ENCODE measurements around the gene ACTRT2. TPM values are rescaled to one million over a fixed set of nuclear protein-coding genes. Genes with fewer than 3 reads are reported as not detected.

The ACTRT2 gene
- total and polyA plus RNA-seq, 10 of the 15 experiments (the other 5 are each of a cell fraction or from before 2014, with no cell fraction given), result not detected

DNA sequence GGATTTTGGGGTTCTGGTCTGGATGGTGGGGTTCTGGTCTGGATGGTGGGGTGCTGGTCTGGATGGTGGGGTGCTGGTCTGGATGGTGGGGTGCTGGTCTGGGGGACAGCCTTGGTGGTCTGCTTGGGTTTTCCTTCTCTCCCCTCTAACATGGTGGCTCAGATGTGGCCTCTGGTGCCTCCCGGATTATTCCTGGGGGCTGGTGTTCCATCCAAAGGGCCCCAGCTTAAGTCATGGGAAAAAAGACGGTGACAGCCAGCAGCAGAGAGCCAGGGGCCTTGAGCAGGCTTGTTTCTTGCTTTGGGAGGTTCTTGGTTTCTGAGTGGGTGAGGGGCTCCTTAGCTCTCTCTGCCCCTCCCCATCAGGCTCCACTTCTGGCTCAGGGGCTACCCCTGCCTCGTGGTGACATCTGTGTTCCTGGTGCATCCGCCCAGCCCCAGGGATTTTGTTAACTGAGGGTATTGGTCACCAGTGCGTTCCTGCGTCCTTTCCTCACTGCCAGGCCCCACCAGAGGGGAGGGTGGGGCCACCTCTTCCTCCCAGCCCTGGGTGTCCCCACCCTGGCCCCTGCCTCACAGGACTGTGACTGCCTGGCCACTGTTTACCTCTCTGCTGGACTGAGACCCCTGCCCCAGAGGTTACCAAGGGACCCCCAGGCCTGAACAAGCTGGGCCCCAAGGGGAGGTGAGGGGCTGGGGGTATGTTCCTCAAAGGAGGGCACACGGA is 43.2 kb upstream of the ACTRT2 start:
- SMC1A ChIA-PET (ENCODE audit: uncharacterized antibody, unreplicated experiment), result no interaction called here
- no peak for FAIRE-seq
- TF ChIP-seq SIX5 (IDR thresholded peaks at IDR 0.05; ENCODE audit: low read depth, low read length, severe bottlenecking), result no peak
- TF ChIP-seq, protein P1, sequence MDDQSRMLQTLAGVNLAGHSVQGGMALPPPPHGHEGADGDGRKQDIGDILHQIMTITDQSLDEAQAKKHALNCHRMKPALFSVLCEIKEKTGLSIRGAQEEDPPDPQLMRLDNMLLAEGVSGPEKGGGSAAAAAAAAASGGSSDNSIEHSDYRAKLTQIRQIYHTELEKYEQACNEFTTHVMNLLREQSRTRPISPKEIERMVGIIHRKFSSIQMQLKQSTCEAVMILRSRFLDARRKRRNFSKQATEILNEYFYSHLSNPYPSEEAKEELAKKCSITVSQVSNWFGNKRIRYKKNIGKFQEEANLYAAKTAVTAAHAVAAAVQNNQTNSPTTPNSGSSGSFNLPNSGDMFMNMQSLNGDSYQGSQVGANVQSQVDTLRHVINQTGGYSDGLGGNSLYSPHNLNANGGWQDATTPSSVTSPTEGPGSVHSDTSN (IDR thresholded peaks at IDR 0.05; ENCODE audit: insufficient replicate concordance, low read depth, low read length), result no peak
- TF ChIP-seq FOXK2 (IDR thresholded peaks at IDR 0.05), result no peak
- TF ChIP-seq BACH1 (IDR thresholded peaks at IDR 0.05; ENCODE audit: borderline replicate concordance), result no peak
- no peak for TF ChIP-seq PML (IDR thresholded peaks at IDR 0.05; ENCODE audit: low read length)
- TF ChIP-seq SPI1 (IDR thresholded peaks at IDR 0.05; ENCODE audit: borderline replicate concordance, insufficient read depth, low read depth, low read length), result no peak
- no peak for TF ChIP-seq CHD4 (IDR thresholded peaks at IDR 0.05)
- TF ChIP-seq TARDBP (IDR thresholded peaks at IDR 0.05; ENCODE audit: borderline replicate concordance), result no peak
- no peak for TF ChIP-seq WRNIP1 (IDR thresholded peaks at IDR 0.05; ENCODE audit: borderline replicate concordance, low read depth, low read length)
- TF ChIP-seq, protein P2, sequence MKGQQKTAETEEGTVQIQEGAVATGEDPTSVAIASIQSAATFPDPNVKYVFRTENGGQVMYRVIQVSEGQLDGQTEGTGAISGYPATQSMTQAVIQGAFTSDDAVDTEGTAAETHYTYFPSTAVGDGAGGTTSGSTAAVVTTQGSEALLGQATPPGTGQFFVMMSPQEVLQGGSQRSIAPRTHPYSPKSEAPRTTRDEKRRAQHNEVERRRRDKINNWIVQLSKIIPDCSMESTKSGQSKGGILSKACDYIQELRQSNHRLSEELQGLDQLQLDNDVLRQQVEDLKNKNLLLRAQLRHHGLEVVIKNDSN (IDR thresholded peaks at IDR 0.05; ENCODE audit: borderline replicate concordance, extremely low read length, insufficient read depth, low read depth, low read length), result no peak
- TF ChIP-seq, protein P3, sequence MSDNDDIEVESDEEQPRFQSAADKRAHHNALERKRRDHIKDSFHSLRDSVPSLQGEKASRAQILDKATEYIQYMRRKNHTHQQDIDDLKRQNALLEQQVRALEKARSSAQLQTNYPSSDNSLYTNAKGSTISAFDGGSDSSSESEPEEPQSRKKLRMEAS (IDR thresholded peaks at IDR 0.05; ENCODE audit: low read depth, low read length), result no peak
- no peak for TF ChIP-seq ZNF24 (IDR thresholded peaks at IDR 0.05)
- TF ChIP-seq, protein P4, sequence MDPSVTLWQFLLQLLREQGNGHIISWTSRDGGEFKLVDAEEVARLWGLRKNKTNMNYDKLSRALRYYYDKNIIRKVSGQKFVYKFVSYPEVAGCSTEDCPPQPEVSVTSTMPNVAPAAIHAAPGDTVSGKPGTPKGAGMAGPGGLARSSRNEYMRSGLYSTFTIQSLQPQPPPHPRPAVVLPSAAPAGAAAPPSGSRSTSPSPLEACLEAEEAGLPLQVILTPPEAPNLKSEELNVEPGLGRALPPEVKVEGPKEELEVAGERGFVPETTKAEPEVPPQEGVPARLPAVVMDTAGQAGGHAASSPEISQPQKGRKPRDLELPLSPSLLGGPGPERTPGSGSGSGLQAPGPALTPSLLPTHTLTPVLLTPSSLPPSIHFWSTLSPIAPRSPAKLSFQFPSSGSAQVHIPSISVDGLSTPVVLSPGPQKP (IDR thresholded peaks at IDR 0.05; ENCODE audit: low read depth, low read length), result no peak
- TF ChIP-seq, protein P5, sequence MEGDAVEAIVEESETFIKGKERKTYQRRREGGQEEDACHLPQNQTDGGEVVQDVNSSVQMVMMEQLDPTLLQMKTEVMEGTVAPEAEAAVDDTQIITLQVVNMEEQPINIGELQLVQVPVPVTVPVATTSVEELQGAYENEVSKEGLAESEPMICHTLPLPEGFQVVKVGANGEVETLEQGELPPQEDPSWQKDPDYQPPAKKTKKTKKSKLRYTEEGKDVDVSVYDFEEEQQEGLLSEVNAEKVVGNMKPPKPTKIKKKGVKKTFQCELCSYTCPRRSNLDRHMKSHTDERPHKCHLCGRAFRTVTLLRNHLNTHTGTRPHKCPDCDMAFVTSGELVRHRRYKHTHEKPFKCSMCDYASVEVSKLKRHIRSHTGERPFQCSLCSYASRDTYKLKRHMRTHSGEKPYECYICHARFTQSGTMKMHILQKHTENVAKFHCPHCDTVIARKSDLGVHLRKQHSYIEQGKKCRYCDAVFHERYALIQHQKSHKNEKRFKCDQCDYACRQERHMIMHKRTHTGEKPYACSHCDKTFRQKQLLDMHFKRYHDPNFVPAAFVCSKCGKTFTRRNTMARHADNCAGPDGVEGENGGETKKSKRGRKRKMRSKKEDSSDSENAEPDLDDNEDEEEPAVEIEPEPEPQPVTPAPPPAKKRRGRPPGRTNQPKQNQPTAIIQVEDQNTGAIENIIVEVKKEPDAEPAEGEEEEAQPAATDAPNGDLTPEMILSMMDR (IDR thresholded peaks at IDR 0.05 in 2 of 3, conservative IDR thresholded peaks at IDR 0.05 in 1 of 3; ENCODE audit: control insufficient read depth in 2 of 3, extremely low read depth in 1 of 3, insufficient read depth in 1 of 3, low read depth in 3 of 3, low read length in 3 of 3), result no peak
- TF ChIP-seq, protein P6, sequence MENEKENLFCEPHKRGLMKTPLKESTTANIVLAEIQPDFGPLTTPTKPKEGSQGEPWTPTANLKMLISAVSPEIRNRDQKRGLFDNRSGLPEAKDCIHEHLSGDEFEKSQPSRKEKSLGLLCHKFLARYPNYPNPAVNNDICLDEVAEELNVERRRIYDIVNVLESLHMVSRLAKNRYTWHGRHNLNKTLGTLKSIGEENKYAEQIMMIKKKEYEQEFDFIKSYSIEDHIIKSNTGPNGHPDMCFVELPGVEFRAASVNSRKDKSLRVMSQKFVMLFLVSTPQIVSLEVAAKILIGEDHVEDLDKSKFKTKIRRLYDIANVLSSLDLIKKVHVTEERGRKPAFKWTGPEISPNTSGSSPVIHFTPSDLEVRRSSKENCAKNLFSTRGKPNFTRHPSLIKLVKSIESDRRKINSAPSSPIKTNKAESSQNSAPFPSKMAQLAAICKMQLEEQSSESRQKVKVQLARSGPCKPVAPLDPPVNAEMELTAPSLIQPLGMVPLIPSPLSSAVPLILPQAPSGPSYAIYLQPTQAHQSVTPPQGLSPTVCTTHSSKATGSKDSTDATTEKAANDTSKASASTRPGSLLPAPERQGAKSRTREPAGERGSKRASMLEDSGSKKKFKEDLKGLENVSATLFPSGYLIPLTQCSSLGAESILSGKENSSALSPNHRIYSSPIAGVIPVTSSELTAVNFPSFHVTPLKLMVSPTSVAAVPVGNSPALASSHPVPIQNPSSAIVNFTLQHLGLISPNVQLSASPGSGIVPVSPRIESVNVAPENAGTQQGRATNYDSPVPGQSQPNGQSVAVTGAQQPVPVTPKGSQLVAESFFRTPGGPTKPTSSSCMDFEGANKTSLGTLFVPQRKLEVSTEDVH (IDR thresholded peaks at IDR 0.05; ENCODE audit: low read depth, partially characterized antibody), result no peak
- no peak for TF ChIP-seq FOXM1 (IDR thresholded peaks at IDR 0.05; ENCODE audit: low read depth, low read length)

More for the DNA sequence above, 43.2 kb upstream of the ACTRT2 start:
- Histone ChIP-seq H3K36me3 (ENCODE audit: control insufficient read depth in 2 of 2, insufficient read depth in 2 of 2, low read length in 1 of 2) (no peaks in the 10 kb centered on the region), H3K4me2 (ENCODE audit: control insufficient read depth, insufficient read depth) (no peak overlapping the region), H3K79me2 (ENCODE audit: control insufficient read depth, insufficient read depth, low read length) (no peaks in the 10 kb centered on the region), H3K9me3 (replicated peaks; ENCODE audit: control insufficient read depth, insufficient read depth, low read length) (no peaks in the 10 kb centered on the region), H3K4me3 (no peak overlapping the region), H3K9ac (ENCODE audit: control insufficient read depth, insufficient read depth, low read length) (no peak overlapping the region), H2AFZ (ENCODE audit: control insufficient read depth, low read depth, low read length) (no peak overlapping the region), H3K27ac (ENCODE audit: control insufficient read depth, insufficient read depth) (no peak overlapping the region), H4K20me1 (ENCODE audit: control insufficient read depth, insufficient read depth) (no peaks in the 10 kb centered on the region), H3K27me3 (replicated peaks in 1 of 2; ENCODE audit: control insufficient read depth in 2 of 2, insufficient read depth in 2 of 2, low read length in 1 of 2) (no peaks in the 10 kb centered on the region), H3K4me1 (ENCODE audit: control insufficient read depth, insufficient read depth, low read length) (no peaks in the 10 kb centered on the region)
- ChIA-PET RAD21 (ENCODE audit: unreplicated experiment) (no interaction called here), POLR2A (no interaction called here), CTCF (no interaction called here)
- no peak for ATAC-seq
- no TSS peak for BruUV-seq (replicated peaks)
- in situ Hi-C loops (cut with MboI) (no loop called here), intact Hi-C loops (cut with micrococcal nuclease; ENCODE audit: unreplicated experiment) (no loop called here)
- no peak for DNase-seq (ENCODE audit: low read depth, low spot score)
- 51% methylated on average over 7 of the region's 7 CpGs for WGBS (ENCODE audit: insufficient coverage, insufficient replicate concordance, low lambda C conversion rate, missing lambda C conversion rate)

Data from GM12878 (cell line).